Measurements from ENCODE around the gene ALOX5AP.

GRCh38 chr13:30708541-30708940 is 26.8 kb upstream of the ALOX5AP start:
- TF ChIP-seq EZH2 (IDR thresholded peaks at IDR 0.05; ENCODE audit: low read length, unreplicated experiment), result no peak
- no peak for TF ChIP-seq CTCF (conservative IDR thresholded peaks at IDR 0.05; ENCODE audit: low read depth, low read length)
- no peak for TF ChIP-seq EZH2phosphoT487 (IDR thresholded peaks at IDR 0.05; ENCODE audit: borderline replicate concordance, low read length)

Data from PC-3 (cell line).